Measurements from ENCODE around the gene IFIH1.

DNA sequence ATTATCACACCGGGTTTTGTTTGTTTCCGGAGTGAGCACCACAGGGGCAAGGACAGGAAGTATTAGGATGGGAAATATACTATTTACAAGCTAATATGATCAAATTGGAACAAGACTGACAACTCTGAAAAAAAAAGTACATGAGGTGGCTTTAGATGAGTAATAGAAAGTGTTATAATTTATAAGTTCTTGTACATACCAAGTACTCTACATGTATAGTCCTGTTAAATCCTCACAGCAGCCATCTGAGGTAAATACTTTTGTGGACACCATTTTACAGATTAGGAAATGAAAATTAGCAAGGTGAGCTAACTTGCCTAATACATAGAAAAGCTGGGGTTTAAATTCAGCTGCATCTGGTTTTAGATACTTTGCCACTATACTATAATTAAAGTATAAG, 86.5 kb downstream of the IFIH1 start:
- TF ChIP-seq, protein P1, sequence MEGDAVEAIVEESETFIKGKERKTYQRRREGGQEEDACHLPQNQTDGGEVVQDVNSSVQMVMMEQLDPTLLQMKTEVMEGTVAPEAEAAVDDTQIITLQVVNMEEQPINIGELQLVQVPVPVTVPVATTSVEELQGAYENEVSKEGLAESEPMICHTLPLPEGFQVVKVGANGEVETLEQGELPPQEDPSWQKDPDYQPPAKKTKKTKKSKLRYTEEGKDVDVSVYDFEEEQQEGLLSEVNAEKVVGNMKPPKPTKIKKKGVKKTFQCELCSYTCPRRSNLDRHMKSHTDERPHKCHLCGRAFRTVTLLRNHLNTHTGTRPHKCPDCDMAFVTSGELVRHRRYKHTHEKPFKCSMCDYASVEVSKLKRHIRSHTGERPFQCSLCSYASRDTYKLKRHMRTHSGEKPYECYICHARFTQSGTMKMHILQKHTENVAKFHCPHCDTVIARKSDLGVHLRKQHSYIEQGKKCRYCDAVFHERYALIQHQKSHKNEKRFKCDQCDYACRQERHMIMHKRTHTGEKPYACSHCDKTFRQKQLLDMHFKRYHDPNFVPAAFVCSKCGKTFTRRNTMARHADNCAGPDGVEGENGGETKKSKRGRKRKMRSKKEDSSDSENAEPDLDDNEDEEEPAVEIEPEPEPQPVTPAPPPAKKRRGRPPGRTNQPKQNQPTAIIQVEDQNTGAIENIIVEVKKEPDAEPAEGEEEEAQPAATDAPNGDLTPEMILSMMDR (conservative IDR thresholded peaks at IDR 0.05; ENCODE audit: low read depth, low read length), result no peak
- no peak for TF ChIP-seq EZH2 (IDR thresholded peaks at IDR 0.05; ENCODE audit: borderline replicate concordance, low read depth, low read length, poor library complexity, severe bottlenecking)

Measured in A673 (cell line).